Fibroblast of peridontal ligament (primary cell): Measurements from ENCODE around the gene CHD2.
"Not testable (repeated sequence)": the region's sequence is repeated elsewhere in the genome, so short reads cannot be mapped to it uniquely, and the experiment has no call there.

Experiments used
- DNase-seq: peaks from one replicate; pipeline ENCODE4 v3.0.0-alpha.2; 2010; ENCODE audit errors: extremely low read depth

CHD2 gene

DNA sequence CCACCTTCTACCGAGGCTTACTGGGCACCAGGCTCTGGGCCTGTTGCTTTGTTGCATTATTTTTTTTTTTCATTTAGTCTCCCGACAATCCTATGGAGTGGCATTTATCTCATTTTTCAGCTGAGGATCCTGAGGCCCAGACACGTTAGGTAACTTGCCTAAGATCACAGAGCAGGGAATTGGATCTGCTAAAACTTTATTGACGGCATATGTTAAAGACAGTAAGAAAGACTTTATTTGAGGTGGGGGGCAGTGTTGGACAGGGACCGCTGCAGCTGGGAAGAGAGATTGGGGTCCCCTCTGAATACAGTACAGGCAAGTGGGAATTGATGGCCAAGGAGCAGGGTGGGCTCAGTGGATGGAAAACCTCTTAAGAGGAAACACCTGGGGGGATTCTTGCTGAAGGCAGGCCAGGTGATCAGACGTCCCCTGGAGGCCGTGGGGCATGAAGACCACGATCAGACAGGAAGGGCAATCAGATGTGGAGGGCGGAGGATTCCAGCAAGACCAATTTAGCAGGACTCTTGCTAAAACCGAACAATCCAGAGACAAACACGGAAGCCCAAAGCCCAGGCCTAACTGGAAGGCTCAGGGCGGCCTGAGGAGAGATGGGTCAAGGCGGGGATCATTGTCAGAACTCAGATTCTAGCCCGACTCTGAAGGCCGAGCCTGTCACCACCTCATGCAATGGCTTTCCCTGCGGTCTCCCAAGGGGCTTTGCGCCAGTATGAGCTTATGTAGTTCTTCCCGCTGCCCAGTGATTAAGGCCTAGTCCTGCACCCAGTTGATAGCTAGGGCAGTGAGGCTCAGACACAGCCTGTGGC lies 135.2 kb downstream of the CHD2 start:
- DNase-seq = no peak

DNA sequence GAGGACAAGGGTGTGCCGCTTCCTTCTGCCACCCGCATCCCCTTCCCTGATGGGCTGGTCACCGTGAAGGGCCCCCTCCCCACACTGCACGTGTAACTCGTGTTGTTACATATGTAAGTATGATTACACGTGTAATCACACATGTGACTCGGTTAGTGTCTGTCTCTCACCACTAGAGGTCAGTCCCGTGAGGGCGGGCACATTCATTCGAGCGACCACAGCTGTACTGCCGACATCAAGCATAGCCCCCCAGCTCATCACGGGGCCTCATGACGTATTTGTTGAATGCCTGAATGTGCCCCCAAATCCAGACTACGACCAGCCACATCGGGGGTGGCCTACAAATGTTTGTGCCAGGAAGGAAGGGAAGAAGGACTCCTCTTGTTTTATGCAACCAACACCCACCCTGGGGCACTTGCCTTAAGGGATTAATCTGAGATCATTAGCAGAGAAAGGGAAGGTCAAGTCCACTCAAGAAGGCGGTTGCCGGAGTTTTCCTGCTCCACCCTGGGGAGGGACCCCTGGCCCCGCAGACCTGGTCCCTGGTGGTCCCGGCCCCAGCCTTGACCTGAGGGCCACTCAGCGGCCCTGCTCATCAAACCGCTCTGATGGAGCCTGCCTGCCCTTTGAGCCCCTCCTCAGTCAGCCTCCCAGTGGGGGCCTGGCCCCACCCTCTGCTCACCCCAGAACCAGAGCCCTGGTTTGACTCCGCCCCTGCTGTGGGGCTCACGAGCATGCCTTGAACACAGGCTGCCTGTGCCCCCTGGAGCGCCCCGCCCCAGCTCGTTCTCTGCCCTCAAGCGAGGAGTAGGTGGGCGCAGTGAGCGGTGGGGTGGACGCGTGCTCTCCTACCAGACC lies 136.1 kb downstream of the CHD2 start:
- DNase-seq = peak; percentile 36

DNA sequence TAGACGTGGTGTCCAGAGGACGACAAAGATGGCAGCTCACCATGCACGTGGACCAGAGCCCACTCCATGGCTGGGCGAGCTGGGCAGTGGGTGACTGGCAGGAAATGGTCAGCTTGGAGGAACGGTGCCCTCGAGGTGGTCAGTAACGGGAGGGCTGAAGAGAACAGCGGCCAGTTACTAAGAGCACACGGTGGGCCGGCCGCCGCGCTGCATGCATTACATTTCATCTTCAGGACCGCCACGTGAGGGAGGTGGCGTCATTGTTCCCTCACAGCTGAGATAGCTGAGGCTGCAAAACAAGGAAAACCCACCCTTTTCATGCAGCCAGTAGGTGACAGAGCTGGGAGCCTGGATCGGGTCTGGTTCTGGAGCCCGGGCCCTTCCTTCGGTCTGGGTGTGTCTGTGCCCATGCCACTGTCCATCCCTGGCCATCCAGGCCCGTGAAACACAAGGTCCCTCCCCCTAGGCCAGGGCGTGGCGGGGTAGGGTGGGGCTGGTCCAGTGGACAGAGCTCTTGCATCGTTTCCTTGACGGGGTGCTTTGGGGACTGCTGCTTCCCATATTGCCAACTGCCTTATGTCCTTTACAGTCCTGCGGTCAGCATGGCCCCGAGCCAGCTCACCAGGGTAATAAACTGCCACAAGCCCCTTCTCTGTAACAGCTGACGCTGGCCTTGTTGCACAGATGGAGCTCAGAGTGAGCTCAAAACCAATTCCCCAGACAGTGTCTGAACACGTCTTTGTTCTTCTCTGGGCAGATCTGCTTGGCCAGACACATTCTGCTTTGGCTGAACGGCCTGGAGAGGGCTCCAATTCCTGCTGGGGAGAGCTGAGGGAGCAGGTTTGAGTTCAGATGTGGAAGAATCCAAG lies 137.1 kb downstream of the CHD2 start:
- peak; percentile 49 for DNase-seq

GRCh38 chr15:93037820-93038705 lies 137.9 kb downstream of the CHD2 start:
- no peak for DNase-seq

GRCh38 chr15:93039562-93040287 lies 139.6 kb downstream of the CHD2 start:
- not testable (repeated sequence) for DNase-seq

- DNase-seq = no peak
These were observed 140.4 kb downstream of the CHD2 start for GRCh38 chr15:93040288-93041158.

DNA sequence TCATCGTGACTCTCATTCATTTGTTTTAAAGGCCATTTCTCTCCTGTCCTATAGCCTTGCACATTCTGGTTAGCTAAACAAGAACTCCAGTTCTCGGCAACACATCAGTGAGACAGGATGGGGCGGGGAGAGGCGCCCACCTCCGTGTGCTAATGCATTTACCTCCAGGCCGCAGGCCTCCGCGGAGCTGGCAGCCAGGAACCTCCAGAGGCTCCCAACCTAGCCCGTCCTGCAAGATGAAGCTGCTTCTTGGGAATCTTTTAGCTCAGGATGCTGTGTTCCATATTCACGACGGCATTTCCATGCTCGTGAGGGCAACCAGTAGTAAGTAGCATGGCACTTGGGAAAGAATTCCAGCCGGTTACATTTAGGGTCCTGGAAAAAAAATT lies 141.0 kb downstream of the CHD2 start:
- no peak for DNase-seq

- no peak for DNase-seq
These were observed 142.1 kb downstream of the CHD2 start for GRCh38 chr15:93042211-93042610.

DNA sequence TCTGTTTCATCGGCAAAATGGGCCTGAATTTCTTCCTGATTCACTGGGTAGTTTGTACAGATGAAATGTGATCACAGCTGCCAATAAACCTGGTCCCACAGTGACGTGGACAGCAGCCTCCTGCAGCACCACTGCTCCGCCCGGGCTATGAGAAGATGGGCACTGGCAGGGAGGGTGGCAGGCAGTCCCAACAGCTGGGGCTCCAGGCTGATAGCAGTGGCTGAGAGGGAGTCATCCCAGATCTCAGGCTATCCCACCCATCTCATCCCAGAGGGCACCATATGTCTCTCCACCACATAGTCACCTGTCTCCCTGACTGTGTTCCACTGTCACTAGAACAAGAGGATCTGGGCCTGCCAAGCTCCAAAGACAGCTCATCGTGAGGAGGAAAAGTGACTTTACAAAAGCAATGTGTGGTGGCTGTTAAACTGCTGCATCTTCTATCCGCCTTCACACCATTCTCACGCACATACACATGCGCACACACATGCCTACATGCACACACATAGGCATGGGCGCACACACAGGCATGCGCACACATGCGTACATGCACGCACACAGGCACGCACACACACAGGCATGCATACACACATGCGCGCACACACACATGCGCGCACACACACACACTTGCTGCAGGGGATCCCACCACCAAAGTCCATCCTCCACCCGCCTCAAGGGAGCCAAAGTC lies 142.7 kb downstream of the CHD2 start:
- no peak for DNase-seq

DNA sequence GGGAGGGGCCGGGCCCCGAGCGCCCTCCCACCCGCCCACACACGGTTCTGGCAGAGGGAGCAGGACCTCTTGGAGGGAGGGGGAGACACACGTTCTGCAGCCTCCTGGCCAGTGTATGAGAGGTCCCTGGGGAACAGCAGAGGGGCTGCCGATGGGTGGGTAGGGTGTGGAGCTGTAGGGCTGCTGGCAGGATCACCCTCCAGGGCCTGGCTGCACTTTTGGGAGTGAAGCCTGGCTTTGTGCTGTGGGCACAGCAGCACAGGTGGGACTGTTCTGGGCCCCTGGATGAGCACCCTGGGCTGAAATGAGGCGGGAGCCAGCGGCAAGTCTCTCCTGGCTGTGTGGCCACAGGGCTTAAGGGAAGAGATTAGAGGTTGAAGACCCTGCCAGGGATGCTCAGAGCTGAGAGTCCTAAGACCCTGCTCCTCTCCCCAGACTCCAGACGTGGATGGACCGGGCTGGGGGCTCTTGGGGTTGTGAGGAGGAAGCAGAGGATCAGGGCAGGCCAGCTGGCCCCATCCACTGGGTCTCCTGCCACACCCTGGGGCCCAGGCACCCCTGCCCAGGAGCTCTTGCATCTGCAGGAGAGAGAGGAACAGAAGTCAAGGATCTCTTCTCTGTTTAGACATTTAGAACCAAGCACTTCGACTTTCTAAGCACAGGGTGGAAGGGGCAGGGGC lies 143.6 kb downstream of the CHD2 start:
- no peak for DNase-seq

GRCh38 chr15:93044301-93045190 lies 144.4 kb downstream of the CHD2 start:
- DNase-seq = no peak

- DNase-seq = no peak
These were observed 145.2 kb downstream of the CHD2 start for GRCh38 chr15:93045191-93045785.

DNA sequence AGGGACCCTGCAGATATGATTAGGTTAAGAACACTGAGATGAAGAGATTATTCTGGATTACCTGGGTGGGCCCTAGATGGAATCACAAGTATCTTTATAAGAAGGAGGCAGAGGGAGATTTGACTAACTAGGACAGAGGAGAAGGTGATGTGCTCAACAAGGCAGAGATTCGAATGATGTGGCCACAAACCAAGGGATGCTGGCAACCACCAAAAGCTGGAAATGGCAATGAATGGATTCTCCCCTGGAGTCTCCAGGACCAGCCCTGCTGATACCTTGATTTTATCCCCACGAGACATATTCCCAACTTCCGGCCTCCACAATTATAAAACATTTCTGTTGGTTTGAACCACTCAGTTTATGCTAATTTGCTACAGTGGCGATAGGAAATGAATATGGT lies 146.0 kb downstream of the CHD2 start:
- DNase-seq = no peak

GRCh38 chr15:93046721-93047120 lies 146.6 kb downstream of the CHD2 start:
- no peak for DNase-seq

GRCh38 chr15:93047621-93048425 lies 147.7 kb downstream of the CHD2 start:
- DNase-seq = no peak

- DNase-seq = no peak
These were observed 148.2 kb downstream of the CHD2 start for GRCh38 chr15:93048426-93048721.
